Neural progenitor cell (in vitro differentiated cells): Measurements from ENCODE around the gene IL15.

Experiments
- CTCF ChIP-seq: fragments of 200-600 bp; sonication (generic); IDR thresholded peaks from 2 replicates; pipeline ENCODE4 v1.5.1; 2017; ENCODE audit warnings: antibody characterized with exemption, mild to moderate bottlenecking
- EZH2 ChIP-seq: fragments of 200-600 bp; sonication (generic); IDR thresholded peaks from 2 replicates; pipeline ENCODE4 v1.6.1; 2017; ENCODE audit warnings: antibody characterized with exemption, mild to moderate bottlenecking, moderate library complexity
- EZH2phosphoT487 ChIP-seq: fragments of 200-600 bp; sonication (generic); IDR thresholded peaks from 2 replicates; pipeline ENCODE4 v1.6.1; 2017; ENCODE audit warnings: antibody characterized with exemption

GRCh38 chr4:141719585-141719984, 83.2 kb downstream of the IL15 start:
- no peak for TF ChIP-seq CTCF
- no peak for TF ChIP-seq EZH2phosphoT487
- no peak for TF ChIP-seq EZH2
